GM12801 (cell line): ENCODE measurements around the gene ABL1.

Source experiments
- CTCF ChIP-seq: IDR thresholded peaks from one replicate; pipeline ENCODE4 v1.5.1; 2011; ENCODE audit warnings: control low read depth; ENCODE audit not compliant: insufficient read length; ENCODE audit errors: extremely low read depth

Gene ABL1

GRCh38 chr9:130794923-130795495, 40.0 kb upstream of the ABL1 start:
- TF ChIP-seq CTCF: no peak

- no peak for TF ChIP-seq CTCF
These were observed 29.3 kb upstream of the ABL1 start for GRCh38 chr9:130805510-130806326.

- no peak for TF ChIP-seq CTCF
These were observed 28.7 kb upstream of the ABL1 start for GRCh38 chr9:130806327-130806716.

- no peak for TF ChIP-seq CTCF
These were observed 24.4 kb upstream of the ABL1 start for GRCh38 chr9:130810609-130811136.

GRCh38 chr9:130815242-130815808, 19.7 kb upstream of the ABL1 start:
- TF ChIP-seq CTCF: no peak

GRCh38 chr9:130817914-130818313, 17.1 kb upstream of the ABL1 start:
- TF ChIP-seq CTCF: no peak

GRCh38 chr9:130820135-130820738, 14.8 kb upstream of the ABL1 start:
- no peak for TF ChIP-seq CTCF
